Ishikawa (cell line): ENCODE measurements around the gene MYH16.

Experiments used
- CEBPB ChIP-seq: IDR thresholded peaks from 2 replicates; pipeline ENCODE4 v1.6.1; 2012
- CREB1 ChIP-seq: IDR thresholded peaks from 2 replicates; pipeline ENCODE4 v1.6.1; 2012; ENCODE audit warnings: low read depth
- EGR1 ChIP-seq: IDR thresholded peaks from 2 replicates; pipeline ENCODE4 v1.6.1; 2012
- EP300 ChIP-seq: IDR thresholded peaks from 2 replicates; pipeline ENCODE4 v1.6.1; 2012; ENCODE audit warnings: borderline replicate concordance
- FOXM1 ChIP-seq: IDR thresholded peaks from 2 replicates; pipeline ENCODE4 v1.6.1; 2012; ENCODE audit warnings: low read depth, borderline replicate concordance
- MAX ChIP-seq: IDR thresholded peaks from 2 replicates; pipeline ENCODE4 v1.6.1; 2012
- NFIC ChIP-seq: IDR thresholded peaks from 2 replicates; pipeline ENCODE4 v1.6.1; 2012
- RAD21 ChIP-seq: IDR thresholded peaks from 2 replicates; pipeline ENCODE4 v1.6.1; 2012; ENCODE audit warnings: low read depth
- REST ChIP-seq: IDR thresholded peaks from 2 replicates; pipeline ENCODE4 v1.6.1; 2012; ENCODE audit warnings: low read depth, mild to moderate bottlenecking
- TAF1 ChIP-seq: IDR thresholded peaks from 2 replicates; pipeline ENCODE4 v1.6.1; 2012; ENCODE audit warnings: low read depth, mild to moderate bottlenecking
- TCF12 ChIP-seq: IDR thresholded peaks from 2 replicates; pipeline ENCODE4 v1.6.1; 2012; ENCODE audit warnings: low read depth
- TEAD4 ChIP-seq: IDR thresholded peaks from 2 replicates; pipeline ENCODE4 v1.6.1; 2012
- USF1 ChIP-seq: IDR thresholded peaks from 2 replicates; pipeline ENCODE4 v1.6.1; 2012
- YY1 ChIP-seq: IDR thresholded peaks from 2 replicates; pipeline ENCODE4 v1.6.1; 2012; ENCODE audit warnings: low read depth
- ZBTB7A ChIP-seq: IDR thresholded peaks from 2 replicates; pipeline ENCODE4 v1.6.1; 2012; ENCODE audit warnings: low read depth

MYH16 gene

GRCh38 chr7:99248391-99249095 lies 24.1 kb upstream of the MYH16 start:
- TF ChIP-seq RAD21 (no peak), MAX (no peak), USF1 (no peak), REST (no peak), EGR1 (no peak), FOXM1 (no peak), TEAD4 (no peak), CEBPB (no peak), NFIC (no peak), YY1 (no peak), ZBTB7A (no peak), CREB1 (no peak), TAF1 (no peak), EP300 (no peak), TCF12 (no peak)

GRCh38 chr7:99249985-99250575 lies 22.6 kb upstream of the MYH16 start:
- TF ChIP-seq EGR1: no peak

GRCh38 chr7:99252166-99252895 lies 20.3 kb upstream of the MYH16 start:
- TF ChIP-seq NFIC: no peak
- no peak for TF ChIP-seq CREB1
- no peak for TF ChIP-seq TCF12
- TF ChIP-seq FOXM1: no peak
- TF ChIP-seq TAF1: no peak
- no peak for TF ChIP-seq EGR1
- TF ChIP-seq YY1: no peak
- no peak for TF ChIP-seq RAD21

- TF ChIP-seq REST (no peak), YY1 (no peak), ZBTB7A (no peak), FOXM1 (no peak), TCF12 (no peak), RAD21 (no peak)
Observed at GRCh38 chr7:99253369-99253768, 19.3 kb upstream of the MYH16 start.

GRCh38 chr7:99254390-99254789 lies 18.2 kb upstream of the MYH16 start:
- no peak for TF ChIP-seq USF1
- no peak for TF ChIP-seq TCF12
- no peak for TF ChIP-seq YY1
- no peak for TF ChIP-seq CEBPB
- no peak for TF ChIP-seq FOXM1

- TF ChIP-seq REST (no peak), TAF1 (no peak), RAD21 (no peak), EP300 (no peak), ZBTB7A (no peak), NFIC (no peak), TCF12 (no peak), CEBPB (no peak), CREB1 (no peak), USF1 (no peak), TEAD4 (no peak), YY1 (no peak), FOXM1 (no peak), MAX (no peak), EGR1 (no peak)
Observed at GRCh38 chr7:99255463-99255862, 17.2 kb upstream of the MYH16 start.
